Measurements from ENCODE around the gene NSDHL. TPM values are rescaled to one million over a fixed set of nuclear protein-coding genes. Genes with fewer than 3 reads are reported as not detected.

The NSDHL gene
- total and polyA plus RNA-seq, 2 experiments from 2014 or later: 32.4 to 34.3 TPM

GRCh38 chrX:152904151-152905080, 73.6 kb downstream of the NSDHL start:
- Histone ChIP-seq H3K27me3 (ENCODE audit: insufficient read depth) (no peaks in the 10 kb centered on the region), H2AFZ (no peak overlapping the region), H3F3A (replicated peaks; ENCODE audit: low read depth) (no peaks in the 10 kb centered on the region), H3K79me2 (replicated peaks; ENCODE audit: insufficient read depth) (no peaks in the 10 kb centered on the region), H3K4me2 (peak overlapping the region; percentile 74; the same call in 1 of the 2 replicates), H3K4me1 (ENCODE audit: insufficient read depth) (peaks cover 8% of the 10 kb centered on the region; the same call in 1 of the 2 replicates), H3K4me3 (peak overlapping the region; percentile 43; the same call in 1 of the 2 replicates), H3K9me2 (ENCODE audit: insufficient read depth) (no peaks in the 10 kb centered on the region), H3K27ac (ENCODE audit: low read depth) (no peak overlapping the region; the same call in 1 of the 2 replicates), H3K36me3 (ENCODE audit: insufficient read depth) (no peaks in the 10 kb centered on the region), H4K20me1 (replicated peaks; ENCODE audit: insufficient read depth) (no peaks in the 10 kb centered on the region)
- H3K27ac Mint-ChIP-seq: no peak overlapping the region
- peak; percentile 70 for DNase-seq (ENCODE audit: low spot score)
- ATAC-seq: peak; percentile 67
- H3K36me3 Mint-ChIP-seq (ENCODE audit: low read depth): no peaks in the 10 kb centered on the region
- TF ChIP-seq ETS1 (IDR thresholded peaks at IDR 0.05): no peak
- TF ChIP-seq CREB1 (CRISPR knock-in tag; IDR thresholded peaks at IDR 0.05; ENCODE audit: low read depth): no peak
- TF ChIP-seq EZH2 (IDR thresholded peaks at IDR 0.05; ENCODE audit: low read depth, unreplicated experiment): no peak
- TF ChIP-seq CTCF (conservative IDR thresholded peaks at IDR 0.05; ENCODE audit: low read depth in 2 of 2): peak; percentile 64 to 73
- no peak for TF ChIP-seq REST (IDR thresholded peaks at IDR 0.05; ENCODE audit: unreplicated experiment)
- H3K4me1 Mint-ChIP-seq: peaks cover 23% of the 10 kb centered on the region
- H3K9me3 Mint-ChIP-seq: no peaks in the 10 kb centered on the region; the same call in 2 of the 3 replicates
- H3K27me3 Mint-ChIP-seq (ENCODE audit: insufficient read depth, low read depth, poor library complexity): peaks cover 4% of the 10 kb centered on the region
- H3K4me3 Mint-ChIP-seq: peak overlapping the region; percentile 48; the same call in 2 of the 3 replicates

- no peaks in the 10 kb centered on the region for H3F3A ChIP-seq (replicated peaks; ENCODE audit: low read depth)
- peaks cover 23% of the 10 kb centered on the region for H3K4me1 Mint-ChIP-seq
- no peak overlapping the region for H3K4me3 Mint-ChIP-seq
- H4K20me1 ChIP-seq (replicated peaks; ENCODE audit: insufficient read depth): no peaks in the 10 kb centered on the region
- H3K9me2 ChIP-seq (ENCODE audit: insufficient read depth): no peaks in the 10 kb centered on the region
- H3K27ac ChIP-seq (ENCODE audit: low read depth): no peak overlapping the region
- no peaks in the 10 kb centered on the region; the same call in 2 of the 3 replicates for H3K9me3 Mint-ChIP-seq
- H3K36me3 ChIP-seq (ENCODE audit: insufficient read depth): no peaks in the 10 kb centered on the region
- H3K27me3 ChIP-seq (ENCODE audit: insufficient read depth): no peaks in the 10 kb centered on the region
- DNase-seq (ENCODE audit: low spot score) (no peak), ATAC-seq (no peak)
- peaks cover 4% of the 10 kb centered on the region for H3K27me3 Mint-ChIP-seq (ENCODE audit: insufficient read depth, low read depth, poor library complexity)
- H3K79me2 ChIP-seq (replicated peaks; ENCODE audit: insufficient read depth): no peaks in the 10 kb centered on the region
- H3K4me1 ChIP-seq (ENCODE audit: insufficient read depth): peaks cover 8% of the 10 kb centered on the region; the same call in 1 of the 2 replicates
- H3K4me3 ChIP-seq: no peak overlapping the region
- no peaks in the 10 kb centered on the region for H3K36me3 Mint-ChIP-seq (ENCODE audit: low read depth)
- no peak overlapping the region for H3K27ac Mint-ChIP-seq
- TF ChIP-seq POLR2AphosphoS5 (IDR thresholded peaks at IDR 0.05; ENCODE audit: low read depth): no peak
- TF ChIP-seq EZH2 (IDR thresholded peaks at IDR 0.05; ENCODE audit: low read depth, unreplicated experiment): no peak
- no peak for TF ChIP-seq CREB1 (CRISPR knock-in tag; IDR thresholded peaks at IDR 0.05; ENCODE audit: low read depth)
- no peak for TF ChIP-seq EZH2phosphoT487 (IDR thresholded peaks at IDR 0.05; ENCODE audit: unreplicated experiment)
- no peak for TF ChIP-seq CTCF (conservative IDR thresholded peaks at IDR 0.05; ENCODE audit: low read depth in 2 of 2)
- no peak for TF ChIP-seq ZNF114 (CRISPR knock-in tag; IDR thresholded peaks at IDR 0.05)
- TF ChIP-seq STAT1 (IDR thresholded peaks at IDR 0.05; ENCODE audit: unreplicated experiment): no peak
- no peak overlapping the region for H3K4me2 ChIP-seq
- H2AFZ ChIP-seq: no peak overlapping the region
These were observed 74.2 kb downstream of the NSDHL start for GRCh38 chrX:152905081-152905420.
